GM10266 (cell line): Measurements from ENCODE around the gene RTN4RL1.
"Not testable (repeated sequence)": the region's sequence is repeated elsewhere in the genome, so short reads cannot be mapped to it uniquely, and the experiment has no call there.

Experiments used
- DNase-seq: peaks from one replicate; pipeline ENCODE4 v3.0.0; 2012; ENCODE audit errors: extremely low spot score
- TF ChIP-seq, protein P1 (sequence below): IDR thresholded peaks from 2 replicates; pipeline ENCODE4 v1.5.1; 2012; ENCODE audit warnings: mild to moderate bottlenecking, low read depth; ENCODE audit not compliant: control insufficient read depth, insufficient read depth; ENCODE audit errors: missing control alignments

RTN4RL1 gene

DNA sequence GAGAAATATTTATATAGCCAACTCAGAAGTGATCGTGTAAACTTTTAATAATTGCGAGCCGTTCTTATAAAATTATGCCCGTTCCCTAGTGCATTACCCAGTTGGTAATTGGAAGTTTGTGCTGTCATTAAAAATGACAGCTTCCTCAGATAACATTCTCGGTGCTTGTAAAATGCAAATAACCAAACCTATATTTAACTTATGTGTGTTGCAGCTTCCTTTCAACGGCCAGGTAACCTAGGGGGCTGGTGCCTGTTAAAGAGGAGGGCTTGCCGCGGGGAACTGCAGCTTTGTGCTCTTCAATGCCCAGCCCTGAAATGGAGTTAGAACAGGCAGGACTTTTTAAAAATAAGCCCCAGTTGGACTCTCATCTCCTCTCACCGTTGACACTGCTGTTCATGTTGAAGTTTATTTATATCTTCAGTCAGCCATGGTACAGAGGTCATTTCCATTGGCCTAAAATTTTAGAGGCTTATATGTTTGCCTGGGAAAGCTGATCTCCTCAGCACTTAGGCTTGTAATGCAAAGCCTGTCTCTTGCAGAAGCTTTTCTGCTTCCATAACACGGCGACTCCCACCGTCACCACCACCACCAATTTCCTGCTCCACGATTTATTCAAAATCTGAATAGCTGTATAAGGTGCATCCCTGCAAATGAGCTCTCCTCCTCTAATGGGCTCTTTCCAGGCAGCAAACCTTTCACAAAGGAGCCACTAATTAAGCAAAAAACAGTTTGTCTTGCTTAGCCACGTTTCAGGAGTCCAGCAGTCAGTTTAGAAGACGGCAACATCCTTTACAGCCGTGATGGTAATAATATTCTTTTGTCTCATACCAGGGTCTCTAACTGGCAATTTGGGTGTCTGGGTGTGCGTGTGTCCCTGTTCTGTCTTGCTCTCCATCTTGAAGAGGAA lies 120.6 kb downstream of the RTN4RL1 start:
- DNase-seq: peak; percentile 56

DNA sequence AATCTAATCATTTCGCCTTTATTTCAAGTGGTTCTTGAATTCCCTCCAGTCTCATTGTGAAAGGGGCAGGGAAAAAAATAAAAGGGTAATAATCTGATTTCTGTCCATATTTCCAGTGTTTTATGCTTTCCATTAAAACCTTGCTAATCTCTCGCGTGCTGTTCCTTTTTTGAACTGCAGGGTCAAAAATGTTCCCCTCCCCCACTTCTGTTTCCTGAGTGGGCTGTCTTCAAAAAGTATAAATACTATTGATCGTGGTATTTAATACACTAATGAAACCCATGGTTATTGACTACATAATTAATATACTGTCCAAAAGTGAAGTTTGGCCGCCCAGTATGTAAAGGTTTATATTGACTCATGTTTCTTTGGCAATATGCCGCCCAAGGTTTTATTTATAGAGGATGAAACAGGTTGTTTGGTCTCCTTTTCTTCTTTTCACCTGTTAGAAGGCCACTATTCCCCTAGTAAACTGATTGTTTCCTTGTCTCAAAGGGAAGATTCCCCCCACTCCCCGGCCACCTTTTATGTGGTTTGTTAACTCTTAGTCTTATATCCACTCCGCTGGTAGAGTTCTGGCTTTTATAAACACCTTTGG lies 125.6 kb downstream of the RTN4RL1 start:
- DNase-seq: no peak
- TF ChIP-seq, protein P1, sequence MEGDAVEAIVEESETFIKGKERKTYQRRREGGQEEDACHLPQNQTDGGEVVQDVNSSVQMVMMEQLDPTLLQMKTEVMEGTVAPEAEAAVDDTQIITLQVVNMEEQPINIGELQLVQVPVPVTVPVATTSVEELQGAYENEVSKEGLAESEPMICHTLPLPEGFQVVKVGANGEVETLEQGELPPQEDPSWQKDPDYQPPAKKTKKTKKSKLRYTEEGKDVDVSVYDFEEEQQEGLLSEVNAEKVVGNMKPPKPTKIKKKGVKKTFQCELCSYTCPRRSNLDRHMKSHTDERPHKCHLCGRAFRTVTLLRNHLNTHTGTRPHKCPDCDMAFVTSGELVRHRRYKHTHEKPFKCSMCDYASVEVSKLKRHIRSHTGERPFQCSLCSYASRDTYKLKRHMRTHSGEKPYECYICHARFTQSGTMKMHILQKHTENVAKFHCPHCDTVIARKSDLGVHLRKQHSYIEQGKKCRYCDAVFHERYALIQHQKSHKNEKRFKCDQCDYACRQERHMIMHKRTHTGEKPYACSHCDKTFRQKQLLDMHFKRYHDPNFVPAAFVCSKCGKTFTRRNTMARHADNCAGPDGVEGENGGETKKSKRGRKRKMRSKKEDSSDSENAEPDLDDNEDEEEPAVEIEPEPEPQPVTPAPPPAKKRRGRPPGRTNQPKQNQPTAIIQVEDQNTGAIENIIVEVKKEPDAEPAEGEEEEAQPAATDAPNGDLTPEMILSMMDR: no peak

More for the DNA sequence above, 120.6 kb downstream of the RTN4RL1 start:
- TF ChIP-seq, protein P1: no peak

DNA sequence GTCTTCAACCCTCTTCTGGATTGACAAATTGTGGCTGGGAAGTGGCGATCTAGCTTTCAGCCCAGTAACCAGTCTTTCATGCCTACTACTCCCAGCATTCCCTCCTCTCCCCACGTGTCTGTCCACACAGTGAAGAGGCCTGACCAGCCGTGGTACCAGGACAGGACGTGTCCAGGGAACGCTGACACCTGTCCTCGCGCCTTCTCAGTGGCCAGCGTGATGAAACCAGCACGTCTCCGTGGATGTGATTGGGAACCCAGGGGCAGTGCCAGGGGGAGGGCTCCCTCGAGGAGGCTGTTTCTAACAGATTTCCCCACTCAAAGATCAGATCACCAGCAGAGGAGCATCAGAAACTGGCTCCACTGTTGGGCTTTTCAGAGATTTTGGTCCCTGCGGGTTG lies 126.3 kb downstream of the RTN4RL1 start:
- DNase-seq: no peak
- TF ChIP-seq, protein P1: no peak

DNA sequence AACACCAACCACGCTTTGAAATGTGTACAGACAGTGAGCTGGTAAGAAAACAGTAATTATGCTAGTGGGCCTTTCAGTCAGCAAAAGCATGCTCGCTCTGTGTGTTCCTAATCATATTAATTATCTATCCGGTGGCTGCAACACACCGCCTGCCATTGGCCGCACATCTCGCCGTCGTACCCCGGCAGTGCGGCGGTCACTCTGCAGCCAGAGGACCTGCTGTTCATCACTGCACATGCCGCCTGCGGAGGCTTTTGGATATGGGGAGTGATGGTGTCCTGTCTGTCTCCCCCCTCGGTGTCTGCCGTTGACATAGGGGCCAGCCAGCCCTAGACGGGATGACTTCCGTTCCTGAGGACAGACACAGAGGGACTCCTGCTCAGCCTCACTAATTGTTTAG lies 126.8 kb downstream of the RTN4RL1 start:
- TF ChIP-seq, protein P1: no peak
- no peak for DNase-seq

DNA sequence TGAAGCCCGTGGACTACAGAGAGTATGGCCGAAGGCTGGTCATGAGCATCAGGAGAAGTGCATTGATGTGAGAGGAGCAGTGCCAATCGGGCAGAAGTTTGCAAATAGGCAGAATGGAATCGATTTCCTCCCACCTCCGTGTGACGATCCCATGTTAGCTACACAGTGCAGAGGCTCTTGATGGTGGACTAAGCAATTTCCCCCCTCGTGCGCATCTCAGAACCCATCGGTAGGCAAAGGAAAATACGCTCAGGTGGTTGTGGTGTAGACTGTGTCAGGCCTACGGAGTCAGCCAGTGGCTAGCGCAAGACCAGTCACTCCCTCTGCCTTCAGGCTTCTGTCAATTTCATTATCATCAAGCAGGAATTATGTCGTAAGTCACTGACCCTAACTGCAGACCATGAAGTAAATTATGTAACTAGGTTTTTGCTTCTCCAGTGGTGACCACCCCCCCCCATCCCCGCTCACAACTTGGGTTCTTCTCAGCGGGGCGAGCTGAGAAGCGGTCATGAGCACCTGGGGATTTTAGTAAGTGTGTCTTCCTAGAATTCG lies 128.0 kb downstream of the RTN4RL1 start:
- DNase-seq: no peak
- TF ChIP-seq, protein P1: no peak

DNA sequence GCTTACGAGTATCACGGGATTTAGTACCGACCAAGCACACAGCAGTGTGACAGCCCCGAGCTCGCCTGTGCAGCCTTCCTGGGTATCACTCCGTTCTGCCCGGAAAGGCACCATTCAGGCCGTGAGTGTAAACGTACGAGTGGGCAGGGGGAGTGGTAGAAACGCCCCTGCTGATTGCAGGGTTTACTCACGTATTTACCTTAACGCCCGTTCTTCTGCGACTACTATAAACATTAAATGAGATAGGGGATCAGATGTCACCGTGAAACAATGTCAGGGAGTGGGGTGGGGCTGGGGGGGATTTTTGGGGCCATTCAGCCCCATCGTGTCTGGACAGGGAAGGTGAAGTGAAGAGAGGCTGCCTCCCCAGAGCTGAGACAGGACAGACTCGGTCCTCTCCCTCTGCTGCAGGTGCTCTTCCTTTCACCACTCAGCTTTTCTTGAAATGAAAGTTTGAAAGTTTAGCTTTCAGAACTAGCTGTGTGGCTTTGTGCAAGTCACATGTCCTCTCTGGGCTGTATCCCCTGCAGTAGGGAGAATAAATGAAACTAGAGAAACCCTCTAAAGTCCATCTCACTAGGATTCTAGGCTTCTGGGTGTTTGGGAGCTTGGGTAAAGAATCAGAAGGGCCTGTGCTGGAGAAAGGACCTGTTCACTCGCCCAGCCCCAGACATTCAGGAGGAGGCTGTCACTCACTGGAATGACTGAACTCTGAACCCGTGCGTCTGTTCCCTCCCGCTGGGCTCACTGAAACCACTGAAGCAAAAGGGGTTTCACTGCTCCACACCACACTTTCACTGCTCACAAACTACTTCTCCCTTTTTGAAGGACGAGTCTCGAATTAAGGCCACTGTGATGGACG lies 128.7 kb downstream of the RTN4RL1 start:
- DNase-seq: peak; percentile 51
- TF ChIP-seq, protein P1: no peak

DNA sequence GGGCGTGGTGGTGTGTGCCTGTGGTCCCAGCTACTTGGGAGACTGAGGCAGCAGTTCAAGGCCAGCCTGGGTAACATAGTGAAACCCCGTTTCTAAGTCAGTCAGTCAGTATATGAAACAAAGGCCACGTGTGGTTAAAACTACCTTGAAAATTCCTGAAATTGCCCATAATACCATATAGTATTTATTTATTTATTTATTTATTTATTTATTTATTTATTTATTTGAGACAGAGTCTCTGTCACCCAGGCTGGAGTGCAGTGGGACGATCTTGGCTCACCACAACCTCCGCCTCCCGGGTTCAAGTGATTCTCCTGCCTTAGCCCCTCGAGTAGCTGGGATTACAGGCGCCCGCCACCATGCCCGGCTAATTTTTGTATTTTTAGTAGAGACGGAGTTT lies 129.7 kb downstream of the RTN4RL1 start:
- not testable (repeated sequence) for DNase-seq
